NCI-H510A (cell line): ENCODE data around the gene UBAP1.
"Not testable (repeated sequence)": the region's sequence is repeated elsewhere in the genome, so short reads cannot be mapped to it uniquely, and the experiment has no call there.

ENCODE experiments used
- DNase-seq: peaks from one replicate; lab custom pipeline; 2025; lab: John Stamatoyannopoulos, UW

UBAP1 gene

DNA sequence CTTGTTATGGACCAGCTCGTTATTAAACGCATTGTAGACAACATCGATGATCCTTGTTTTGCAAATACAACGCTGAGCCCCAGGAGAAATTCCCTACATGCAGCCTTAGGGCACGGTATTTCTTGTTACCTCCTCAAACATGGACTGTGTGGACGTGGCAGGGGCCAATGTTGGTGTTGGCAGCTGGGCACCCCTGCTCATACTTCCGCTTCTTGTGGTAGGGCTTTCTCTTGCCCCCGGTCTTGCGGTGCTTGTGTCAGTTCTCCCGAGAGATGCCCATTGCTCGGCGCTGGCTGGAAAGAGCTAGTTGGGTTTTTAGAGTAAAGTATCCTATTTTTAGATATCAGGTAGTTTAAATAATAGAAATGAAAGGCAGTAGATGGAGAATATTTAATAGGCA is 45.5 kb downstream of the UBAP1 start:
- DNase-seq, result no peak

DNA sequence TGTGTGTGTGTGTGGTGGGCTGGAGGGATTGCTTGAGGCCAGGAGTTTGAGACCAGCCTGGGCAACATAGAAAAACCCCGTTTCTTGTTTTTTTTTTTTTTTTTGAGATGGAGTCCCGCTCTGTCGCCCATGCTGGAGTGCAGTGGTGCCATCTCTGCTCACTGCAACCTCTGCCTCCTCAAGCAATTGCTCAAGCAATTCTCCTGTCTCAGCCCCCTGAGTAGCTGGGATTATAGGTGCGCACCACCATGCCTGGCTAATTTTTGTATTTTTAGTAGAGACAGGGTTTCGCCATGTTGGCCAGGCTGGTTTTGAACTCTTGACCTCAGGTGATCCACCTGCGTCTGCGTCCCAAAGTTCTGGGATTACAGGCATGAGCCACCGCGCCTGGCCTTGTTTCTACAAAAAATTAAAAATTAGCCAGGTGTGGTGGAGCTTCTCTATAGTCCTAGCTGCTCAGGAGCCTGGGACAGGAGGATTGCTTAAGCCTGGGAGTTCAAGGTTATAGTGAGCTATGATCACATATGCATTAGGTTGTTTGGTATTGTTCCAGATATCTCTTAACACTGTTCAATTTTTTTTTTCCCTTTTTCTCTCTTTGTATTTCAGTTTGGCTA is 47.4 kb downstream of the UBAP1 start:
- DNase-seq, result not testable (repeated sequence)

DNA sequence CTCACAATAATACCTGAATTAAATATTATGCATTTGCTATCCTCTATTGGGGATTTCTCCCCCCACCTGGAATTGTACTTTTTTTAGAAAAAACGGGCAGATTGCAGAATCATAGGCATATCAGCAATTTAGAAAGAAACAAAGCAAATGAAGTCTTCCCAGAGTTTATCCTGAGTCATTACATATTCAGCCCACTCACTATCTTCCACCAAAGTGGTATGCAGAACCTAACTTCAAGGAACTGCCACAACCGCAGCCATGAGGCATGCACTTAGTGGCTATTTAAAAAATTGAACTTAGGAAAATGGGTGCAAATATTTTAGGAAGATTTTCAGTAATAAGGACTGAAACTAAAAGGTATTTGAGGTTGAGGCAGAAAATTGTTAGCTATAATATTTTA is 48.6 kb downstream of the UBAP1 start:
- DNase-seq, result no peak

DNA sequence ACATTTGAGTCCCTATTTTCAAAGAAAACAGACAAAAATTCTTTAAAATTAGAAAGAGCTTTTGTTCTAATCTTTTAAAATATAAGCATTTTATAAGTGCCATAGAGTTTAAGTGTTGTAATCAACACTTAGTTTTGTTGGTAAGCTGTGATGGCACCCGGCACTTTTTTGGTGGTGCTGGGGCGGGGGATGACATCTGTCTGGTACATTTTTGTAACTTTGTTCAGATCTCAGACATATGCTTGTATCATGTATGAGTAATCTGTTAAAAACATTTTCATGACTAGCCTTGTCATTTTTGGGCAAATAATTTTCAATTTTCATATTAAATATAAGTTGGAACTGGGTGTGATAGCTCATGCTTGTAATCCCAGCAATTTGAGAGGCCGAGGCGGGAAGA is 51.7 kb downstream of the UBAP1 start:
- DNase-seq, result no peak

DNA sequence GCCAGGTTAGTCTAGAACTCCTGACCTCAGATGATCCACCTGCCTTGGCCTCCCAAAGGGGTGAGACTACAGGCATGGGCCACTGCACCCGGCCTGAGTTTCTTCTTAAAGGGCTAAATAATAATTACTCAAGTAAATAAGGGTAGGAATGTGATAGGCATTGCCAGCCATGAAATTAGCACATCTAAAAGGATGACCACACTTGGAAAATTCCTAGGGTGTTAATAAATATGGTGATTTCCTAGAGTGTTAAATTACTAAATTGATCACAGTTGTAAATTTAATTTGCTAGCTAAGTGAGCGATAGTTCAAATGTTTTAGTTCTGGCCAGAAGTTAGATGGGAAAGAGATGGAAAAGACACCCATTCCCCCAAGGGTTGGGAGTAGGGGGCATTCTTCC is 53.4 kb downstream of the UBAP1 start:
- DNase-seq, result no peak

DNA sequence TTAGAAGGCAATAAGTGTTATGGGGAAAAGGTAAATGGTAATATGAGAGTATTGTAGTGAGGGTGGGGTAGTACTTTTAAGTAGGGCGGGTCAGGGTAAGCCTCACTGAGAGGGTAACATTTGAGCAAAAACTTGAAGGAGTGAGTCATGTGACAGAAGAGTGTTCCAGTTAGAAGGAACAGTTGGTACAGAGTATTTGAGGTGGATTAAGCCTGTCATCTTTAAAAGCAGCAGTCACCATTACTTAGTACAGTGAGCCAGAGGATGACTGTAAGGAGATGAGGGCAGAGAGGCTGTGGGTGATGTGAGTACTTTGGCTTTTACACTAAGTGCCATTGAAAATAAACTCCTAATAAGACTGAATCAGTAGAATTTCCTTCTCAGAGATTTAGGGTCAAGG is 54.8 kb downstream of the UBAP1 start:
- no peak for DNase-seq

DNA sequence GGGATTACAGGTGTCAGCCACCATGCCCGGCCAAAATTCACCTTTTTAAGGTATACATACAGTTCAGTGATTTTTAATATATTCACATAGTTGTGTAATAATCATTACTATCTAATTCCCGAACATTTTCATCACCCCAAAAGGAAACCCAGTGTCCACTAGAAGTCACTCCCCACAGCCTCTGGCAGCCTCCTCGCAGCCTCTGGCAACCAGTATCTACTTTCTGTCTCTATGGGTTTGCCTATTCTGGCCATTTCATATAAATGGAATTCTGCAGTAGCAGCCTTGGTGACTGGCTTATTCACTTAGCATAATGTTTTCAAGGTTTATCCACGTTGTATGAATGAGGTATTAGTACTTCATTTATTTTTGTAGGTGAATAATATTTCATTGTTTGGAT is 59.0 kb downstream of the UBAP1 start:
- no peak for DNase-seq

DNA sequence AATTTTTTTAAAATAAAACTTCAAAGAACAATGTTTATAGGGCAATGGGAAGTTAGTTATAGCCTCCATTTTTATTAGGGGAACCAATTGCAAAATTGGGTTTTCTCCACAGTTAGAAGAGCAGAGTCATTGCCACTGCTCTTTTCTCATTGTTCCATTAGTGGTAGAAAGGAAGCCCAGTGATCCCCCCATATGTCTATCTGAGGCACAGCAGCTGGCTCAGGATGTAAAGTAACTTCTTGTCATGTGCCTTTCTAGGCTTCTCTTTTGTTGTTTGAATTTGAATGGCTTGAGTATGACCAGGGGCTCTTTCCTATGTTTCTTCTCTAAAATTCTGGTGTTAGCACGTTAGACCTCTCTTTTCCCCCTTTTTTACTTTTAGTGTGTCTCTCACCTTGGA is 61.2 kb downstream of the UBAP1 start:
- no peak for DNase-seq

DNA sequence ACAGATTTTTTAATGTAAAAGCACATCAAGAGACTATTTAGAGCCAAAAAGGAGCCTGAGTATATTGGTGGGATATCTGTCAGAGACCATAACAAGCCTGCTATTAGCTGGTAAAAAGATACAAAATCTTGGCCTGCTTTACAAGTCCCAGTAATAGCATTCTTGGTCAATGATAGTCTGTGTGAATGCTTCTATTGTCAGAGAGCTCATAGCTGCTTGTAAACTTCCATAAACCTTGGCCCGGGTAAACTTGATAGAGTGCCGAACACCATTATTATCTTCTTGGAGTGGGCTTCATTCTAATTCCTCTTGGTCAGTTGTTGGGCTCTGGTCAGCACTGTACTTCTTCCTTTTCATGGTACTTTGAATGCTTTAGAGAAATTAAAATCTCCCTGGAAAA is 64.0 kb downstream of the UBAP1 start:
- DNase-seq, result no peak

DNA sequence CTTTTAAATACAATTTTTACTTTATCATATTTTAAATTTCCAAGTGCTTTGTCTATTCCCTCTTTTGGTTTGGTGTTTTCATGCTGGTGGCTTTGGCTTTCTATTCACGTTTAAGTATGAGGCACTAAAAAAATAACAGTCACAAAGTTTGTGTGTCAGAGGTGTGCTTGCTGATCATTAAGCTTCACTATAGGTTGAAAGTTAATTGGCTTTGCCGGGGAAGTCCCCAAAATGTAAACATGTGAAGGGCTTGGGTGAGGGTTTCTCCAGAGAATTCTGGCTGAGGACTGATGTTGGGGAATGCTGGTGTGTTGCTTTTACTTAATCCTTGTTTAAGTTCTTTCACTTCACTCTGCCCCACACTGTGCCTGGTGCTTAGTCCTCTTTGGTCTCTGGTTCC is 66.4 kb downstream of the UBAP1 start:
- not testable (repeated sequence) for DNase-seq

DNA sequence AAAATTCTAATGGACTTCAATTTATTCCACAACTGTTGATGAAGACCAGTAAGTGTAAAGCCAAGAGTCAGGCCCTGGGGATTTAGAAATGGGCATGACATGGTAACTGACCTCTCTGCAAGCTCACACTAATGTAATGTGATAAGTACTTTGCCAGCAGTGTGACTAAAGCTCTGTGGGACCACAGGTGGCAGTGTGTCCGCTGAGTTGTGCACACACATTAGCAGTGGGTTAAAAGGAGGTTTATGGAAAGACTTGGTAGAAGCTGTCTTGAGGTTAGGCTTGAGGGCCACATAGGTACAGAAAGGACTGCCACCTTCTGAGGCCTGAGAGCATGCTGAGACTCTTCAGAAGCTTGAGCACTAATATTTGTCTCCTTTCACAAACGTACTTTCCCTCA is 67.6 kb downstream of the UBAP1 start:
- no peak for DNase-seq

DNA sequence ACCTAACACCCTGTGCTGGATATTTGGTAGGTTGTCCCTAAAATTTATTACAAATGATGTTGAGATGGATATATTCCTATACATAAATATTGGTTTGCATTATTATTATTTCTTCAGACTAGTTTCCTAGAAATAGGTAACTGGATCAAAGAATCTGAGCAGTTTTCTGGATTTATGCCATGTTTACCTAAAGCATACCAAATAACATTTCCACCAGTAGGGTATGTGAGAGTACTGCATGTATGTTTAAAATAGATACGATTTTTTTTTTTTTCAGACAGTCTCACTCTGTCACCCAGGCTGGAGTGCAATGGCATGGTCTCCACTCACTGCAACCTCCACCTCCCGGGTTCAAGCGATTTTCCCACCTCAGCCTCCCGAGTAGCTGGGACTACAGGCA is 68.9 kb downstream of the UBAP1 start:
- not testable (repeated sequence) for DNase-seq

DNA sequence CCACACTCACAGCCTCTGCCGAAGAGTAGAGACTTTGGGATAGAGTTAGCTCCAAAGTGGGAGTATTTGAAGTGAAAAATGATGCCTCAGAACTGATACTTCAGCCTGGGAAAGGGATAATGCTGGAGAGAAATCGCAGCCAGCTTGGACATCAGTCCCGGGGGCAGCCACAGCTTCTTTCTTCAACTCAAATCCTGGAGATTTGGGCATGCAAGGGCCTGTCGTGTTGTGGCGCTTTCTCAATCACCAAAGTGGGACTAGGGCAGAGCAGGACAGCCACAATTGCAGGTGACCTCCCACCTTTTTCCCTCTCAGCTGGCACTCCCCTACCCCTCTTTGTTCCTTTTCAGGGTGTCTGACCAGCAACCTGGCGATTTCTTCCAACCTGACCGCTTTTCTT is 70.4 kb downstream of the UBAP1 start:
- DNase-seq, result no peak

DNA sequence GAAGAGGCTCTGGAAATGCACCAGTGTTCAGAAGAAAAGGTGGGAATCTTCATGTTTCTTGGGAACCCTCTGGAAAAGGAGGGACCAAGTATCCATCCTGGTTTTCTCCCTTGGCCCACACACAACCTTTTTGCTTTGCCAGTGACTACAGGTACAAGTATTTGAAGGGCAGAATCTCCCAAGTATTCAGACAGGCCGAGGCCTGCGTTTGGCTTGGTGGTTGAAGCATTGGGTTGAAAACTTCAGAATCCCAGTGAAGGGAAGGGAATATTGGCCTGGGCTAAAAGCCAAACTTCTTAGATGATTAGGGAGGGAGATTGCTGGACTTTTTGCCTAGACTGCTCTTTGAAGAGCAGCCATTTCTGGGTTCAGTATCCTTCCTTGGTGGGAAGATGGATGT is 71.9 kb downstream of the UBAP1 start:
- DNase-seq, result no peak

DNA sequence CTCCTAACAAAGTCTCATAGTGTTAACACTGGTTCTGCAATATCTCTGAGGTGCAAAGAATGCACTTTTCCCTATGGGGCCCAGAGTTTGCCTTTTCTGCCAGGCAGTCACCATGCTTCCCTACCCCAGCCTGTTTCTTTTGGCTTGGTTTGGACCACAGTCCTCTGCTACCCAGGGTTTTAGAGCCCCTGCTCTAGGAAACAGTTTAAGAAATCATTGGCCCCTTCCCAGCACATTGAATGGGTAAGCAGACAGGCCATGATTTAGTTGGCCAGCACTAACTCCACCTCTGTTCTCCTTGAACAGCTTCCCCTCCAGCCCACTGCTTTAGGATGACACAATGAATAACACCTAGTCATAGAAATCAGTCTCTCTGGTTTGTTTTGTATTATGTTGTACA is 73.2 kb downstream of the UBAP1 start:
- no peak for DNase-seq

DNA sequence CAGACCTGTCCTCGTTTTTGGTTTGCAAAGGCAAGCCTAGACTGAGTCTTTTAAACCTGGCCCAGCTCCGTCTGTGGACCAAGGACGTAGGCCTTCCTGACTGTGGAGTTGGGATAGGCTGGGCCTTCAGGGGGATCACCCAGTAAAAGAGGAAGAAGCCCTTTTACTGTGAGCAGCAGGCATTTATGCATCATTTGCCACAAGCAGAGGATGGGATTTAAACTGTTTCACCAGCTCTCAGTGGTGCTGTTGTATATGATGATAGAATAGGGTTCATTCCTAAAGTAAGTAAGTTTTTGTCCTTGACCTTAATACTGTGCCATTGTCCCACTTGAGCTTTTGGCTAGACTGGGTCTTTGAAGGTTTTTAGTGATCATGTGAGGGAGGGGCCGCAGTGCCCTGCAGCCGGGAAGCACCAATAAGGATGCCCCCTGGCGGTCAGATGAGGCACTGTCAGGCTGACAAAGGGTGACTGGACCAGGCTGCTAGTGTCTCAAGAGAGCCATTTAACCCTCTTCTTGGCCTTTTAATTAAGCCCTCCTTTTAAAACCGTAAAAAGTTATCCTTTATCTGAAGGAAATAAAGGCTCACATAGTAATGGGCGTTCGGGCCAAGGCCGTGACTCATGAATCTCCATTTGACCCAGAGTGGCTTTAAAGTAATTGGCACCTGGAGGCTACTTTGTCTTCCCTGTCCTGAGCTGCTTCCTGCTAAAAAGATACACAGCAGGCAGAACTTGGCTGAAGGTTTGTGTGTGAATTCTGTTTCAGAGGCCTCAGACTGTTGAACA is 74.0 kb downstream of the UBAP1 start:
- DNase-seq, result no peak

DNA sequence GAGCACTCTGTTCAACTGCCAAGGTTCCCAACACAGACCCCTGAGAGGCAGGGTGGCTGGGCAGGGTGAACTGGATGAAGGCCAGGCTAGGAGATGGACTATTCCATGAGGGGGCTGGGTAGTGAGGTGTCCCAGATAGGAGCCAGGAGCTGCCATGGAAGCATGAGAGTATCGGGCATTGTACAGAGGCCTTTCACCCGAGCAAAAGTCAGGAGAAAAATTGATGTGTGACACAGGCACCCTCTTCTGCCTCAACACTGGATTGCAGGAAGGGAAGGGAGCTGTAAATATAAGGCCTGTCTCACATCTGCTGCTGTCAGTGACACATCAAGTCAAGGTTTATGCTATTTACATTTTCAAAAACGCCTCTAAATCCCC is 74.6 kb downstream of the UBAP1 start:
- no peak for DNase-seq

DNA sequence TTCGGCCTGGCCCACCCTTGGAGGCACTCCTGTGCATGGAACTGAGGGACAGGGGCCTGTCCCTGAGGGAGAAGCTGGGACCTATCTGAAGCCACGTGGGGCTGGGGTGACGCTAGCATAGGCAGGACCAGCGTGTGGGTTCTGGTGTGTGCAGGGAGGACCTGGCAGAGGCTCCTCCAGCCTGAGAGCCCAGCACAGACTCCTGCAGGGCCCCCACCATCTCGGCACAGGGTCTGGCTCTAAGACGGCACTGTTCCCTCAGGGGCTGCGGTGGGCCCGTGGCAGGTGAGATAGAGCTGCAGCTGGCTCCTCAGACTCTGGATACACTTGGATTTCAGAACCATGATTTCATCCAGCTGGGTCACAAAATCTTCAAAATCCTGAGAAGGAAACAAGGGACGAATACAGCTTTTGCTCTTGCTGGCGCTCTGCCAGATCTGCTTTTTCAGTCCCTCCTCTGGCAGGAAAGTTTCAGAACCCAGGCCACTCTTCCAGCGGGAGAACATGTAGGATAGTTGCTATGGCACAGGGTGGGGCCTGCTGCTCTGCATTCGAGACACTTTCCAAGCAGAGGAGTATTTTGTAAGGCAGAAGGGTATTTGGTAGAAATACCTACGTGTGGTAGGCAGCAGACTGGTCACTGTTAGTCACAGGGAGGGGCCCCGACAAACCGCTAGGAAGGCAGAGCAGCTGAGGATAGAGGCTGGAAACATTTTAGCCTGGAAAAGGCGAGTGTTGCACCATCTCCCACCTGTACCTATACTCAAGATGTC is 75.5 kb downstream of the UBAP1 start:
- no peak for DNase-seq

DNA sequence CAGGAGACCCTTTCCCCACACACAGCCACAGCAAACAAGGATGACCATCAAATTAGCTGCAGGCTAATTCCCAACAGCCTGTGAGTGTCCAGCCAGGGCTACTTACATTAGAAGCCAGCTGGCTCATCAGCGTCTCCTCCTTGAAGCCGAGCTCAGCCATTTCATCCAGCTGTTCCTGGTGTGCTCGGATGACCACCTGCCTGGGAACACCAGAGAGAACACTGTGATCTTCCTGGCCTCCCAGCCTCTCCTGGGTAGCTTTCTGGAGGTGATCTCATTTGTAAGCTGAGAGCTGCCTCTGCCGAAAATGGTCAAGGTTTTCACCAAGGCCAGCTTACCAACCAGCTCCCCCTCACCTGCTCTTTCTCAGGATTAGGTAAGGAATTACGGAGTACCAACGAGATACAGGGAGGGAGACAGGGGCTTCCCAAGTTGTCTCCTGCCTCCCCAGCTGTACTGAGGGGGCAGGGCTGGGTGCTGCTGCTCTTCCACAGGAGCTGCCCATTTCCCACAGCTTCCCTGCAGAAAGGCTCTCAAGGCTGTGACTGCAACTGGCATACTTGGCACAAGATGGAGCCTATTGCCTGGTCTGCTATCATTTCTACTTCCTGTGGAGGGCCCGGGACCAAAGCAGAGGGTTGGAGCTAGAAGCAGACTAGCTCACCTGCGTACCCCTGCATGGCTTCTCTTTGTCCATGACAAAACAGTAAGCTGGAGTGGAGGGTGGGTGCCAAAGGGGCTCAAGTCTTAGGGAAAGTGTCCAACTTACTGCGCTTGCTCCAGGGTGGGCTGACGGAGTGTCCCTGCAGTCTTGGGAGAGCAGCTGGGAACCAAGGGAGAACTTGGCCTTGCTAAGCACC is 76.4 kb downstream of the UBAP1 start:
- DNase-seq, result no peak

DNA sequence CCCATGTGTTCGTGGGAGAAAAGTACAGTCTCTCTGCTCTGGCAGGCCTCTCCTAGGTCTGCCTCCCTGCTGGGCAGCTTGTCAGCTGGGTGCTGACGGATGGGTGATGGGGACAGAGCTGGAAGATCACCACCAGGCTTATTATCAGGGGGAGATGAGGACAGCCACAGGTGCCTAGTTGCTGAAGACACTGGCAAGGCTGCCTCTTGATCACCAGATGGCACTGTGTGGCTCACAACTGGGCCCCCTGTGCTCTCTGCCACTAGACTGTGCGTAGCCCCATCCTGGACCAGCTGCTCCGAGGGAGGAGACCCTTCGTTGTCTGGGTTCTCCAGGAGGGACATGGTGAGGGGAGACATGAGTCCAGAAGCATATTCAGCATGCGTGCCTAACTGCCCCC is 77.3 kb downstream of the UBAP1 start:
- no peak for DNase-seq

DNA sequence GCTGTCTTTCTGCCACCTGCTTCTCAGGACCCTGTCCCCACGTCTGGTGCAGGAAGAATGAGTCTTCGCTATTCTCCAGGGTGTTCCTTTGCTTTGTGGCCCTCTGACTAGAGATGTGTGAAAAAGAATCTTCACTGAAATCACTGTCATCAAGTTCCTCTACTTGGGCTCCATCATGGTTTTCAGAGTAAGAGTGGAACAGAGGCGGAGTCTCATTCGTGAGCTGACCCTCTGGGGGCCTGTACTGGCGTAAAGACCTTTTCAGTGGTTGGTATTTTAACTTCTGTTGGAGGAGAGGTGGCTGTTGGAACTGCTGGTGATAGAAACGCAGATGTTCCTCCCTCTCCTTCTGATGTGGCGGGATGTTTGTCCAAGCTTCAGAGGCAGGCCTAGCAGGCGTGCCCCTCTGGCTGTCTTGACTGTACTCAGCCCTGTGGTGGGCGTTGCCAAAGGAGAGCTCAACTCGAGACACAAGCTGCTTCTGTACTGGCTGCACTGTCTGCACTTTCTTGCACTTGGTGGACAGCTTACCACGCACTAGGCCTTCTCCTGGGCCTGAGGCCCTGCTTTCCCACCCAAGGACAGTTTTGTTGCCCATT is 78.2 kb downstream of the UBAP1 start:
- no peak for DNase-seq

DNA sequence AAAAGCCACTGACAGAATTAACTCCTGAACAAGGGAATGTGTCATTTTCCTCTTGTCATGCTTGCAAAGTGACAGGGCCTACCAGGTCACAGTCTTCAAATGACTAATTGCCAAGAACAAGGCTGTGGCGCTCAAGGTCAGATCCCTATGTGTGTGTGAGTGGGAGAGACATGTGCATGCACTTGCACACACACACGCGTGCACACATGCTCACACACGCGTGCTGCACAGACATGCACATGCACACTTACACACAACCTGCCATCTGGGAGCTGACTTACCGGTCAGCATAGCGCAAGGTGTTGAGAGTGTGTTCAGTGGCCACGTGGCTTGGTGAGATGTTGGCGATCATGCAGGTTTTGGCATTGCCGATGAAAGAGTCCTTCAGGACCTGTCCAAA is 80.5 kb downstream of the UBAP1 start:
- DNase-seq, result no peak
